GM13976 (cell line): ENCODE data around the gene CNTFR.

Experiments
- DNase-seq: peaks from one replicate; pipeline ENCODE4 v3.0.0; 2012; ENCODE audit warnings: low spot score
- in situ Hi-C: fragments of 300-500 bp; cut with MboI; formaldehyde crosslinking; loops from one replicate; pipeline ENCODE4 v1.12.0; 2022; ENCODE audit warnings: low sequenced_read_pairs, mixed read lengths, inconsistent platforms; ENCODE audit not compliant: unreplicated experiment
- TF ChIP-seq, protein P1 (sequence below): IDR thresholded peaks from 2 replicates; pipeline ENCODE4 v1.5.1; 2012; ENCODE audit warnings: borderline replicate concordance, mild to moderate bottlenecking; ENCODE audit not compliant: insufficient read depth; ENCODE audit errors: extremely low read depth, missing control alignments, control extremely low read depth

The CNTFR gene

DNA sequence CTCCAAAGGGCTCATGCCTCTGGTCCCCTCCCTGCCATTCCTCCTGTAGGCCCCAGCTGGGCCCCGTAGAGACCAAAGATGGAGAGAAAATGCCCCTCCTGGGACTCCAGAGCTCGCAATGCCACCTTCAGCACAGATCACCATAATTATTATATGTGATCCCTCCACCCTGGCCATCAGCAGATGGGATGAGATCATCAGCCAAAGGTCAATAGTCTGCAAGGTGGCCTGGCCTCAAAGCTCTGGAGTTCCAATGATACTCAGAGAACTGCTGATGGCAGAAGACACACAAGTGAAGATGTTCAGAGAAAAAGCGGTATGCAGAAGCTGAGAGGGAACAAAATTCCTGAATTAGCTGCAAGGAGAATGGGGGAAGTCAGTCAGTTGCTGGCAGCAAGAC lies 17.4 kb upstream of the CNTFR start:
- TF ChIP-seq, protein P1, sequence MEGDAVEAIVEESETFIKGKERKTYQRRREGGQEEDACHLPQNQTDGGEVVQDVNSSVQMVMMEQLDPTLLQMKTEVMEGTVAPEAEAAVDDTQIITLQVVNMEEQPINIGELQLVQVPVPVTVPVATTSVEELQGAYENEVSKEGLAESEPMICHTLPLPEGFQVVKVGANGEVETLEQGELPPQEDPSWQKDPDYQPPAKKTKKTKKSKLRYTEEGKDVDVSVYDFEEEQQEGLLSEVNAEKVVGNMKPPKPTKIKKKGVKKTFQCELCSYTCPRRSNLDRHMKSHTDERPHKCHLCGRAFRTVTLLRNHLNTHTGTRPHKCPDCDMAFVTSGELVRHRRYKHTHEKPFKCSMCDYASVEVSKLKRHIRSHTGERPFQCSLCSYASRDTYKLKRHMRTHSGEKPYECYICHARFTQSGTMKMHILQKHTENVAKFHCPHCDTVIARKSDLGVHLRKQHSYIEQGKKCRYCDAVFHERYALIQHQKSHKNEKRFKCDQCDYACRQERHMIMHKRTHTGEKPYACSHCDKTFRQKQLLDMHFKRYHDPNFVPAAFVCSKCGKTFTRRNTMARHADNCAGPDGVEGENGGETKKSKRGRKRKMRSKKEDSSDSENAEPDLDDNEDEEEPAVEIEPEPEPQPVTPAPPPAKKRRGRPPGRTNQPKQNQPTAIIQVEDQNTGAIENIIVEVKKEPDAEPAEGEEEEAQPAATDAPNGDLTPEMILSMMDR = no peak
- in situ Hi-C loops = loop anchor here (10.0 kb wide), 2 partner anchors 172 to 202 kb away; no protein-coding TSS in a partner anchor

DNA sequence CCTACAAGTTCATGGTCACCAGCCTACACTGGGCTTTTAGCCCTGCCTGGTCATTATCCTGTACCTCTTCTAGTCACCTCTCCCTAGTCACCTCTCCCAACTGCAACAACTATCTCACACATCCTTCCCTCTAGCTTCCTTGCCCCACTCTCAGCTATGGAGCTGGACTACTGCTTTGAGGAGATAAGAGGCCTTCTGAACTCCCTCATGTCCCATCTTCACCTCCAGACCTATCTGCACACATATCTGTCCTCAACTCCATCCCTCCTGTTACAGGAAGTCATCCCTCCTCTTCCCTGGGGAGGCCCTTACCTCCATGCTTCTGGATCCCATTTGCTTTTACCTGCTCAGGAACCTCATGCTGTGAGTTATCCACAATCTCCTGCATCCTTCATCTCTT lies 16.7 kb upstream of the CNTFR start:
- DNase-seq = no peak
- in situ Hi-C loops = loop anchor here (10.0 kb wide), 2 partner anchors 171 to 201 kb away; no protein-coding TSS in a partner anchor
- TF ChIP-seq, protein P1 = no peak

More for the DNA sequence above, 17.4 kb upstream of the CNTFR start:
- DNase-seq = no peak

DNA sequence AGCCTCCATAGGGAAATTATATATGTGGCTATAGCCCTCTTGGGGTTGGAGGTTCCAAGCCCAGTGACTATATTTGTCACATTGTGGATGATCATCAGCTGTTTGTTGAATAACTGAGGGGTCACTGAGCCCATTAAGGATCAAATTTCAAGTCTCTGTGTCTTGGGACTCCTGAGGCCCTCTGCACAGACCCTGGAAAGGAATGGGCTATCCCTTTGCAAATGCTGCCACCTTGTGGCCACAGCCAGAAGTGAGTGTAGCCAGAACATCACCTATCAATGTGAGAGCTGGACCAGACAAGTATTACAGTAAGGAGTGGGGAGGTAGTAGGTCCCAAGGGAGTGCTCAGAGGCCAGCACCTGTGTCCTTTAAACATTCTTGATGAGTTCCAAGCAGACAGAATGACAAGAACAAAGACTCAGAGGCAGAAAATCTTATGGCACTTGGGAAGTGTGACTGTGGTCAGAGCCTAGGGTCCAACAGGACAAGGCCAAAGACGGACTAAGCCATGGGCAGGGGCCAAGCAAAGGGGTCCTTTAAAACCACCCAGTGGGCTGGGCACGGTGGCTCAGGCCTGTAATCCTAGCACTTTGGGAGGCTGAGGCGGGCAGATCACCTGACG lies 14.2 kb upstream of the CNTFR start:
- peak; percentile 87 for DNase-seq
- in situ Hi-C loops = loop anchor here (10.0 kb wide), 2 partner anchors 169 to 199 kb away; no protein-coding TSS in a partner anchor
- TF ChIP-seq, protein P1 = peak; percentile 89

DNA sequence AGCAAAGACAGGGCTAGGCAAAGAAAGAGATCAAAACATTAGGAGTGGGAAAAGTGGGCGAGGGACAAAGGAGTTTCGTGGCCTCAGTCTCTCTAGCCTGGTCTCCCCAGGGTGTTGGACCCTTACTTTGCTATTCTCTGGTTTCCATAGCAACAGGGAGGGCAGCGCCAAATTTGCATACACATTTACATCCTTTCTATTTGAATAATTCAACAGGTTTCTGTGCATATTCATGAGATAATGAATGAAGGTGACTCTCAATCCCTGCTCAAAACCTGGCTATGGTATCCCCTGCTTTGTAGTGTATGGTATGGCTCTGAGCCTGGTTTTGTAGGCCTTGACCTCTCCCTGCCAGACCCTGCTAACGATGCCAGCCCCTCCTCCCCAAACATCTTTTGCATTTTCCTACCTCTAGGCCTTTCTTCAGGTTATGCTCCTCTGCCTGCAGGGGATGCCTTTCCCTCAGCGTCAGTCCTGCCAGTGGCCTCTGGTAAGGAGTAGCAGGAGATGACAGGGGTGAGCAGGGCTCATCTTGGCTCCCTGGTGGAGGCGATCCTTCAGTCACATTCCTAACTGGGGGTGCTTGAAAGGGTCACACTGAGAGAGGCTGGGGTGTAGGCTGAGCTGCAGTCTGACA lies 12.5 kb upstream of the CNTFR start:
- TF ChIP-seq, protein P1 = no peak
- DNase-seq = no peak
- in situ Hi-C loops = loop anchor here (10.0 kb wide), 2 partner anchors 167 to 197 kb away; no protein-coding TSS in a partner anchor

DNA sequence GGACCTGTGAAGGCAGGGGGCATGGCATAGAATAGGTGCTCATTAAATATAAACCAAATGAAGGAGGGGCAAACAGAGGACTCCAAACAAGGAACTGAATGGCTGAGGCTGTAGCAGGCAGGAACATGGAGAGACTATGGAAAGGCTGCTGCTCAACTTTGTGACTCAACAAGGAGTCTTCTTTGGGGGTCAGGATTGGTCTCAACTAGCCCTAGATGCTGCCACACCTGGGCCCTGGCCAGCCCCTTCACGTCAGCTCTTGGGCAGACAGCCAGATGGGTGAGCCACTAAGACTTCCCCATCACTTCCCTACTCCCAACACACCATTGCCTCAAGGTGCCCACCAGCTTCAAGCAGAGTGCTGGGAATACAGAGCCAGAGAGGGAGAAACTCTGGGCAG lies 11.4 kb upstream of the CNTFR start:
- DNase-seq = no peak
- TF ChIP-seq, protein P1 = no peak
- in situ Hi-C loops = loop anchor here (10.0 kb wide), 2 partner anchors 166 to 196 kb away; no protein-coding TSS in a partner anchor

DNA sequence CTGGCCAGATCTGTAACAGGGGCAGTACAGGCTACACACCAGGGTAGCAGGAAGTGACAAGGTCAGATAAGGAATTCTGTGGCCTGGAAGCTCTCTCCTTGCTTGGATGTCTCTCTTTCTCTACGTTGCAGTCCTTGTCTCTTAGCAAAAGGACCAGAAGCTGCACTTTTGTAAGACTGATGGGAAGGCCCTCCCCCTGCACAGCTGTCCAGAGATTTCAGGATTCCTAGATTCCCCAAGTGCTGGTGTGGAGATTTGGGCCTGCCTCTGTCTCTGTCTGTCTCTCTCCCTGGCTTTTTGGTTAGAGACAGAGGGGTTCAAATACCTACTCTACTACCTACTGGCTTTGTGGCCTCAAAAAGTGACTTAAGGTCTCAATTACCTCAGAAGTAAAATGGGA lies 10.0 kb upstream of the CNTFR start:
- in situ Hi-C loops = no loop called here
- DNase-seq = no peak
- TF ChIP-seq, protein P1 = no peak
